HG02678 (cell line): Measurements from ENCODE around the gene SLC28A3.
"Not testable (repeated sequence)": the region's sequence is repeated elsewhere in the genome, so short reads cannot be mapped to it uniquely, and the experiment has no call there.

ENCODE experiments used
- ATAC-seq: cut with Tn5 transposase; IDR thresholded peaks from one replicate; pipeline ENCODE4 v1.9.1; 2021; ENCODE audit warnings: mild to moderate bottlenecking, moderate library complexity; ENCODE audit not compliant: unreplicated experiment

Gene SLC28A3

GRCh38 chr9:84340535-84340934, at the start of gene SLC28A3:
SLC28A3 (minus strand) TSS chr9:84340758; CDS start chr9:84340633, 125 bp downstream.
- no peak for ATAC-seq

DNA sequence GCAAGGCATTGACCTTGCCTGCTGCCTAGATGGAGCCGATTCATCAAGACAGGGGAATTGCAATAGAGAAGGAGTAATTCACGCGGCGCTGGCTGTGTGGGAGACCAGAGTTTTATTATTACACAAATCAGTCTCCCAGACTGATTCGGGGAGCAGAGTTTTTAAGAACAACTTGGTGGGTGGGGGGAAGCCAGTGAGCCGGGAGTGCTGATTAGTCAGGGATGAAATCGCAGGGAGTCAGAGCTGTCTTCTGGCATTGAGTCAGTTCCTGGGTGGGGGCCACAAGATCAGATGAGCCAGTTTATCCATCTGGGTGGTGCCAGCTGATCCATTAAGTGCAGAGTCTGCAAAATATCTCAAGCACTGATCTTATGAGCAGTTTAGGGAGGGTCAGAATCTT, 49.7 kb upstream of the SLC28A3 start:
- ATAC-seq = not testable (repeated sequence)

DNA sequence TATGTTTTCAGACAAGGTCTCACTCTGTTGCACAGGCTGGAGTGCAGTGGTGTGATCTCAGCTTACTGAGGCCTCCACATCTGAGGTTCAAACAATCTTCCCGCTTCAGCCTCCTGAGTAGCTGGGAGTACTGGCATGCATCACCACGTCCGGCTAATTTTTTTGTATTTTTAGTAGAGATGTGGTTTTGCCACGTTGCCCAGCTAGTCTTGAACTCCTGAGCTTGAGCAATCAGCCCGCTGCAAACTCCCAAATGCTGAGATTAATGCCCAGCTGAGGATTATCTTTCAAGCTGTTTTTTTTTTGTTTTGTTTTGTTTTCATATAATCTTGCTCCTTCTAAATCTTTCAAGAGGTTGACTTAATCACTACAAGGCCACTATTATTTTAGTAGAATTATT, 47.3 kb upstream of the SLC28A3 start:
- ATAC-seq = no peak

DNA sequence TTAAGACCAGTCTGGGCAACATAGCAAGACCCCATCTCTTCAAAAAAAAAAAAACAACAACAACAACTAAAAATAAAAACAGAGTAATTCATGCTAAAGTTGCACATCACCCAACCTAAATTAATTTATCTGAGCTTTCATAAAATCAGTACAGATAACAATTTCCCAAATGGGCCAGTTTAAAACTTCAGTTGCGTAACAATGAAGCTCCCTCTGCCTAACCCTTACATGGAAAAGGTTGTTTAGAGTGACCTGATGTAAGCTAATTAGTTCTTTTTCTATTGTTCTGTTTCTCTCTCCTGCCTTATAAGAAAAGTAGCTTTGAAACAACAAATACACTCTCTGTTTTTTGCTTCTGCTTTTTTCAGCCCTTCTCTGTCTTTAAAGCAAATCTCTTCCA, 46.2 kb upstream of the SLC28A3 start:
- ATAC-seq = no peak

DNA sequence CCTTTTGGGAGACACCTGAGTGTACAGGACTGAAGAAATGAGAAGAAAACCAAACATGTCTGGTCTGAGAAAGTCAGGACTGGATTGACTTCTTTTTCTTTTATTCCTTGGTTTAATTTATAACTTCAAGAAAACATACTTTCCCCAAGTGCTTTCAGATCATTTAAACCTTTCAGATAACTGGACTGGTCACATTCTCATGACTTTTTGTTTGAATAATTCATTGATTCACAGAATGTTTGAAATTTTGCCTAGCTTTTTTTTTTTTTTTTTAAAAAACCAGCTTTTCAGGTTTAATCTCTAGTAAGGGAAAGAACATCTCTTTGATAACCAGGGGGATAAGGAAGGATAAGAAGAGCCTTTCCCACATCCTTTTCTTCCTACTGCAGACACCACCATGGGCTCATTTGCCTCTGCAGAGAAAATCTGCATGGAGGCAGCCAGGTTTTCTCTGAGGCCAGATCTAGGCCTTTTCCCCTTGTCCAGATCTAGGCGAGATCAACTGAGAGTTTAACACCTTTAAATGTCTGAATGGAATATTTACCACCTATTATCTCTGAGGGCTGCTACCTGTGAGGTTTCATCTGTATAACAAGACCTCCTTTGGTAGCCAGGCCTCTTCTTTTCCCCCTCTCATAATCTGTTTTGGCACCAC, 45.0 kb upstream of the SLC28A3 start:
- ATAC-seq = no peak

DNA sequence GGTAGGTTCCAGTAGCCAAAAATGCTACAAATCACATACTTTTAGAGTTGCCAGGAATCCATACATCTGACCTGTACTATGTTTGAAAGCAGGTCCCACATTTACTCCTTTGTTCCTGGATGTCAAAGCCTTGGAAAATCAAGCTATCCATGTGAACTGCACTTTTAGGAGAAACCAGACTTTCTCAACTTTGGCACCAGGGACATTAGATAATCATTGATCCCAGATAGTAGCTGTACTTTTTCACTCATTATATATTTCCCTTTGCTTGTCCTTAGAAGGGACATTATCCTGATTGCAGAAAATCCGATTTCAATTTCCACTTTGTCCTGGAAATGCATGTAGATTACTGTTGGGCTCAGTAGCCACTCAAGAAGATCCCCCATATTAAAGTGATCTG, 44.1 kb upstream of the SLC28A3 start:
- no peak for ATAC-seq

GRCh38 chr9:84383178-84383577, 42.6 kb upstream of the SLC28A3 start:
- ATAC-seq = no peak

GRCh38 chr9:84382720-84383119, 42.2 kb upstream of the SLC28A3 start:
- no peak for ATAC-seq

DNA sequence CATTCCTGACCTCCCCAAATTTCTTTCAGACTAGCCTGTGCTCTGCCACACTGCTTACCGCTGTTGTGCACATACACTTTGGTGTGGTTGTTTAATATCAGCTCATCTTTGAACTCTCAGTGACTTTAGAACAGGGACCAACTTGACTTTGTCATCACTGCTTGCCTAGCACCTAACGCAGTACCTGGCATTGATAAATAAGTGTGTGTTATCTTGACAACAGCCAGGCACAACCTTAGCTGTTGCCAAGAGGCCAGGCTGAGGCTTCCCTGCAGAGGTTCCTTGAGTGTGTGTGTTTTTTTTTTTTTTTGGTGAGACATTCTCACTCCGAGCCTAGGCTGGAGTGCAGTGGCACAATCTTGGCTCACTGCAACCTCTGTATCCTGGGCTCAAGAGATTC, 41.0 kb upstream of the SLC28A3 start:
- ATAC-seq = no peak

- ATAC-seq = no peak
Measured at GRCh38 chr9:84379740-84380139, 39.2 kb upstream of the SLC28A3 start.

GRCh38 chr9:84375954-84376353, 35.4 kb upstream of the SLC28A3 start:
- no peak for ATAC-seq

DNA sequence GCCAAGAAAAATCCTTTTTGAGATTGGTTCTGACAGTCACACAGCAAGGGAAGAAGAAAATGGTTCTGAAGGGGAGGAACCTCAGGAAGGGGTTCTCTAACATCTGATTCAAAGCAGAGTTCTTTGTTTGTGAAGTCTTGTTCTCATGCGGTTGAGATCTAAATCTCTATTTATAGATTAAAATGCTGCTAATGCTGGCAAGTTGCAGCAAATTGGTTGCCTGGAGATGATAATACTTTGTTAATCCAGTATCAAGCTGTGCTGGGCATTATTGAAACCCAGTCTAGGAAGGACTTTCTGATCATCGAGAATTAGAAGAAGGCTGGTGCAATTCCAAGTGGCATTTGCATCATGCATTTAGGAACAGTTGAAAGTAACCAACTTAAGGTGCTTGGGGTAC, 34.0 kb upstream of the SLC28A3 start:
- no peak for ATAC-seq

- no peak for ATAC-seq
Measured at GRCh38 chr9:84374013-84374412, 33.5 kb upstream of the SLC28A3 start.

GRCh38 chr9:84371737-84372136, 31.2 kb upstream of the SLC28A3 start:
- ATAC-seq = no peak

DNA sequence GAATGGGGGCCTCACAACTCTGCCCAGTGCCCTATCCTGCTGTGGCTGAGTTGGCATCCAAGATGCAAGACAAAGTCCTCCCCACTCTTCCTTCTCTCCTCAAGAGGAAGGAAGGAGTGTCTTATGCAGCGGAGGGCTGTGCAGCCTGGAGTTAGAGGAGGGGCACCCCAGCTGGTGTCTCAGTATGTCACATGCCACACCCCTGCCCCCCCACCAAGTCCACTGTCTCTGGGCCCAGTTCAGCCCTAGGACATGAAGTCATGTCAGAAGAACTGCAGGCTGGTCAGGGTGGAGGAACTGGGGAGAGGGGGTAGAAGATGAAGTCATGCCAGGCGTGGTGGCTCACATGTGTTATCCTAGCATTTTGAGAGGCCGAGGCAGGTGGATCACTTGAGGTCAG, 28.0 kb upstream of the SLC28A3 start:
- no peak for ATAC-seq

DNA sequence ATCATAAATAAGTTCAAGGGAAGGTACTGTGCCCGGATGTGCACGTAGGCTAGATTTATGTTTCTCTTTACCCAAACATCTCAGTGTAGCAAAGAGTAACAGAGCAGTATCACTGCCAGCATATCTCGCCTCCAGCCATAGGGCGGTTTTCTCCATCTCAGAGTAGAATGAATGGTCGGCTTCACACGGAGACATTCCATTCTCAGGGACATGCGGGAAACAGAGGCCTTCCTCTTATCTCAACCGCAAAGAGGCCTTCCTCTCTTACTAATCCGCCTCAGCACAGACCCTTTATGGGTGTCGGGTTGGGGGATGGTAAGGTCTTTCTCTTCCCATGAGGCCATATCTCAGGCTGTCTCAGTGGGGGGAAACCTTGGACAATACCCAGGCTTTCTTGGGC, 27.2 kb upstream of the SLC28A3 start:
- not testable (repeated sequence) for ATAC-seq

DNA sequence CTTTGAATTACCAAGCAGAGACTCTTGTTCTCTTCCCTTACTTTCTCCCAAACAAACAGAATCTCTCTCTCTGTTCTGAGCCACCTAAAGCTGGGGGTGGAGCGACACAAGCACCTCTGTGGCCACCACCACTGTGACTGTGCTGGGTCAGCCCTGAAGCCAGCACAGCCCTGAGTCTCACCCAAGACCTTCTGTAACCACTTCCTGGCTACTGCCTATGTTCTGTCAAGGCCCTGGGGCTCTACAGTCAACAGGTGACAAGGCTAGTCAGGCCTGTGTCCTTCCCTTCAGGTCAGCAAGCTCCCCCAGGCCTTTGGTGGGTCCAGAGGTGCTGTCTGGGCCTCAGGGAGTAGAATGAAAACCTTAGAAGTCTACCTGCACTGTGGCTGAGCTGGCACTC, 26.1 kb upstream of the SLC28A3 start:
- ATAC-seq = no peak

GRCh38 chr9:84364894-84365490, 24.4 kb upstream of the SLC28A3 start:
- not testable (repeated sequence) for ATAC-seq

GRCh38 chr9:84361645-84362044, 21.1 kb upstream of the SLC28A3 start:
- no peak for ATAC-seq

- ATAC-seq = no peak
Measured at GRCh38 chr9:84357275-84357674, 16.7 kb upstream of the SLC28A3 start.

DNA sequence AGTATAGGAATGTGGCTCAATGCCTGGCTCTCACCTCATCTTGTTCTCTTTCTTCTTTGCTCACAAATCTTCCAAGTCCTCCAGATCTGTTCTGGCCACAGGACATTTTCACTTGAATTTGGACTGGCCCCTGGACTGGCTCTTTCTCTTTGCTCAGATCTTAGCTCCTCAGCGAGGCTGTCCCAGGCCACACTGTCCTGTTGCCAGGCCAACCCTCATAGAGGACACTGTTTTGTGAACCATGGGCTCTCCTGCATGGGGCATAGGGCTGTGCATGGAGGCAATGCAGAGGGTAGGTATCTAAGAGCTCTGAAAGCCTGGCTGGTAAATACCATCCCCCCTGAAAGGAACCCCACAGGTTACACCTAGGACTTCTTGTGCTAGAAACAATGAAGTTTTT, 13.5 kb upstream of the SLC28A3 start:
- ATAC-seq = no peak

DNA sequence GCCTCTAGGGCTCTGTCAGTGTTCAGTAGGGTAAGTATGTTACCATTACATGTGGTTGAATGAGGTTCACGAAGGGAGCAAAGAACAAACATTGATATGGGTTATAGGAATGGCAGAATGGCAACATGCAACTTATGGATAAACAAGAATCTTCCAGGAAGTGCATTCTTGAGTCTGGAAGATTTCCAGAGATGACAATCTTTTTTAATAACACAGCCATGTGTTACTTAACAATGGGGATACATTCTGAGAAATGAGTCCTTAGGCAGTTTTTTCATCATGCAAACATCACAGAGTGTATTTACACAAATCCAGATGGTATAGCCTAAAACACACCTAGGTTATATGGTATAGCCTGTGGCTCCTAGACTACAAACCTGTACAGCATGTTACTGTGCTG, 9.1 kb upstream of the SLC28A3 start:
- no peak for ATAC-seq

DNA sequence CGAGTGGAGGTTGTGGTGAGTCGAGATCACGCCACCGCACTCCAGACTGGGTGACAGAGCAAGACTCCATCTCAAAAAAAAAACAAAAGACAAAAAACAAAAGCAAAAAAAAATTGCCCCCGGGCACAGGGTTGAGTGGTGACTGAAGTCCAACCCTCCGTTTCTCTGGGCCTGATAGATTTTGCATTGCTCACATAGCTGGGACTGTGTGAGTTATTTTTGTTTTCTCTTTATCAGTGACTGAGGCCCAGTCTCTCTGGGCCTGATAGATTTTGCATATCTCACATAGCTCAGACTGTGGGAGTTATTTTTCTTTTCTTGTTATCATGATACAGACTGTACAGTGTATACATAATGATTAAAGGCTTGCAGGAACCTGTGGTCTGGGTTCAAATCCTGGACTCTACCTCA, 2.6 kb upstream of the SLC28A3 start:
- no peak for ATAC-seq
